Hematopoietic multipotent progenitor cell treated with erythropoietin and hydrocortisone succinate and interleukin-3 and kit ligand, for 17 days (in vitro differentiated cells): ENCODE measurements around the gene TCTN1.
"Not testable (repeated sequence)": the region's sequence is repeated elsewhere in the genome, so short reads cannot be mapped to it uniquely, and the experiment has no call there.

Experiments
- DNase-seq: peaks from one replicate; pipeline ENCODE4 v3.0.0-alpha.2; 2015; ENCODE audit warnings: low spot score

Gene TCTN1

GRCh38 chr12:110639336-110640141, 25.6 kb downstream of the TCTN1 start:
- no peak for DNase-seq

DNA sequence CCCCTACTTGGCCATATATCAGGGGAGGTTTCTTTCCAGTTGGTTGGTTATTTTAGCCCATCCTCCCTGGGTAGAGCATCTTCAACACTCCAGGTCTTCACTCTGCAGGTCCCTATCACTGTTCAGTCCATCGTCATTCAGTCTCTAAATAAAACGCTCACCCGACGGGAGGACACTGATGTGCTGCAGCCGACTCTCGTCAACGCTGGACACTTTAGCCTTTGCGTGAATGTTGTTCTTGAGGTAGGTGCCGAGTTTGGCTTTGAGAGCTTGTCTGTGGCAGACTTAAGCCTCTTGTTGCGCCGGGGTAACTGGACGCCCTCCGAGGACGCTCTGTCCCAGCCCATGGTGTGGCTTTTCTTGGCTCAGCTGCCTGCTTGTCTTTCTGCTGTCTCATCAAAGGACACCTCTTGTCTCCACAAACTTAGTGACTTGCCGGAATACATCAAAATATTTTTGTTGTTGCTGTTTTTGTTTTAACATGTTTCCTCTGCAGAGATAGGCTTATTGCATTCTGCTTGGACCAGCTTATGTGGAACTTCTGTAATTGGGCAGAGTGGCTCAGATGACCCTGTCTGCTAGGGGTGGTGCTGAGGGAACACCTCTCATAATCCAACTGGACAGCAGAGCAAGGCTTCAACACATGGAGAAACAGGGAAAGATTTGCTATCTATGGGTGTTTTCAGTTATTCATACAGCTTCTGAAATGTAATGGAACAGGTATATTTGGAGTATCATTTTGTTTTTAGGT, 26.5 kb downstream of the TCTN1 start:
- DNase-seq = no peak

DNA sequence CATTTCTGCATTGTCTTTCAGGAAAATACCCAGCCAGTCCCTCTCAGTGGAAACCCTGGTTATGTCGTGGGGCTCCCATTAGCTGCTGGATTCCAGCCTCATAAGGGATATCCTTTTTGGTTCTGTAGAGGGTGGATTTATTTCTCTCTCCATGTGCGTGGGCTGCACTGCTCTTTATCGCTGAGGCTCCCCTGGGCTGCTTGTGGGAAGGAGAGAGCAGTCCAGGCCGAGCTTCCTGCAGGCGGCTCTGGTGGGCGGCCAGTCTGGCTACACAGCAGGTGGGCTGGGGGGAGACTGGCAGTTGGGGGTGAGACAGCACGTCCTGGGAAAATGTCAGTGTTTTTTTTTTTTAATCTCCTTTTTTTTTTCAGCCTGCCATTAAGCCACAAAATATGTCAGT, 27.6 kb downstream of the TCTN1 start:
- no peak for DNase-seq

DNA sequence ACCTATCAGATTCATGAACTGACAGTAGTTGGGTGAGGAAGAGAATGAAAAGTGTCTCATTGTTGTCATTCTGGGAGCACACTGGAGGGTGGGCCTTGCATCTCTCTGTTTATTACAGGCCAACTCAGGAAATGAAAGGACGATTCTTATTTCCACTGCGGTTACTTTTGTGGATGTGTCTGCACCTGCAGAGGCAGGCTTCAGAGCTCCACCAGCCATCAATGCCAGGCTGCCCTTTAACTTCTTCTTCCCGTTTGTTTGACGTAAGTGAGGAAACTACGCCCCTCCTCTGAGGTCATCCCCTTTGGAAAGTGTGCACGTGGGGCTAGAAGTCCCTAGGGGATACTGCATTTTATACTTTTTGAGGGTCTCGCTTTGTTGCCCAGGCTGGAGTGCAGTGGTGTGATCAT, 33.7 kb downstream of the TCTN1 start:
- DNase-seq = no peak

GRCh38 chr12:110649341-110649847, 35.5 kb downstream of the TCTN1 start:
- no peak for DNase-seq

DNA sequence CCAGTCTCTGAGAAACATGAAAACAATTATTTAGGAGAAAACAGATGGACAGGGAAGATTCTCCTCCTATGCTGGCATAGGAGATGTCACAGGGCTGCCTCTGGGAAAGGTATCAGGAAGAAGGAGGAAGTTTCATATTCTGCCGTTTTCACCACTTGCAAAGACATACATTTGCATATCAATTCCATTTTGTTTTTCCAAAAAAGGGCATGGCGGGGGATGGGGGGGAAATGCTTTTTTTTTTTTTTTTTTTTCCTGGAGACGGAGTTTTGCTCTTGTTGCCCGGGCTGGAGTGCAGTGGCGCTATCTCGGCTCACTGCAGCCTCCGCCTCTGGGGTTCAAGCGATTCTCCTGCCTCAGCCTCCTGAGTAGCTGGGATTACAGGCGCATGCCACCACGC, 40.3 kb downstream of the TCTN1 start:
- DNase-seq = not testable (repeated sequence)

DNA sequence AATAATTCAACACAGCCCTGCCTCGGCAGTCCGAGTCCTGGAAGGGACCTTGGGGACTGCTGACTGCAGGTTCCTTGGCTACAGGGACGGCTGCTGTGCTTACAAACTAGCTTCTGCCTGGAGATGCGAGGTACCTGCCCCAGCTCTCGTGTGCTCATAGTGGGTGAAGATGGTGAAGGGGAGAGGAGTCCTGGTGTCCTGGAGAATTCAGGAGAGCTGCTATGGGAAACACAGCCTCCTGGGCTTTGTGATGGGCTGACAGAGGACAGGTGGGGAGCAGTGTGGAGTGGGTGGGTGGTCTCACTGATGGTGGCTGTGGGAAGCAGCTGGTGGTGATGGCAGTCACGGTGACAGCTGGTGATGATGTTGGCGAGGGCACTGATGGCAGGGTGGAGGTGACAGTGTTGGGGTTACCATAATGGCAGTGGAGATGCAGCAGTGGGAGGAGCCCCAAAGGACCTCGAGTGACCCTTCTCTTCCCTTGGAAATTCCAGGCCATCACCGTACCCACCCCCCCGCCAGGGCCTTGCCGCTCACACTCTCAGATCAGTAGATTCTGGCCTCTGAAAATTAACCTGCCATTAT, 42.2 kb downstream of the TCTN1 start:
- no peak for DNase-seq

DNA sequence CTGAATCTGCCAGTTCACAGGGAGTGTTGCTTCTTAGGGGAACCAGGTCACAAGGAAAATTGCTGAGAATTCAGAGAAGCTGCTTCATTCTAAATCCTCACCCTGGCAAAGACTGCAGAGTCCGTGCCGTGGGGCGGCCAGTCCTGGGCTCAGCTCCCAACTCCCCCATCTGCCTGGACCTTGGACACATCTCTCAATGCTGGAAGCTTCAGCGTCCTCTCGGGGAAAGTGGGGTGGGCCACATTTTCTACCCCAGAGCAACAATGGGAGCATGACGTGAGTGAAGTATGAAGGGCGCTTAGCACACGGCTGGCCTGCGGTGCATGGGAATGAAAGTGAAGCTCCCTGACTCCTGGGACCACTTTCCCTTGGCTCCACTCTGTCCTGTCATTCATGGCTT, 43.8 kb downstream of the TCTN1 start:
- no peak for DNase-seq

DNA sequence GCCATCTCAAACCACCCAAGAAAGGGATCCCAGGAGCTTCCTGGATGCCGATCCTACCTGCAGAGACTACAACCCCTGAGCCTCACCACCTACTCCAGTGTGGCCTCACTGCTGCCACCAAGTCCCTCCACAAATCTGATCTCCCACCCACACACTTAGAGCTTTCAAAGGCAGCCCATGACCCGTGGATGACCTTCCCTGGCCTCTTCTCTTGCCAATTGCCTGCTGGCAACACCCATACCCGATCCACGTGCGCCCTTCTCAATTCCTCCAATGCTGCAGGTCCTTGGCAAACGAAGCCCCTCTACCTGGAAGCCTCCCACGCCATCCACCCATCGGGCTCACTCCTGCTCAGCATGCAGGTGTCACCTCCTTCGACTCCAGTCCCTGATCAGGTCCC, 44.3 kb downstream of the TCTN1 start:
- no peak for DNase-seq

GRCh38 chr12:110658878-110659277, 44.9 kb downstream of the TCTN1 start:
- DNase-seq = no peak

DNA sequence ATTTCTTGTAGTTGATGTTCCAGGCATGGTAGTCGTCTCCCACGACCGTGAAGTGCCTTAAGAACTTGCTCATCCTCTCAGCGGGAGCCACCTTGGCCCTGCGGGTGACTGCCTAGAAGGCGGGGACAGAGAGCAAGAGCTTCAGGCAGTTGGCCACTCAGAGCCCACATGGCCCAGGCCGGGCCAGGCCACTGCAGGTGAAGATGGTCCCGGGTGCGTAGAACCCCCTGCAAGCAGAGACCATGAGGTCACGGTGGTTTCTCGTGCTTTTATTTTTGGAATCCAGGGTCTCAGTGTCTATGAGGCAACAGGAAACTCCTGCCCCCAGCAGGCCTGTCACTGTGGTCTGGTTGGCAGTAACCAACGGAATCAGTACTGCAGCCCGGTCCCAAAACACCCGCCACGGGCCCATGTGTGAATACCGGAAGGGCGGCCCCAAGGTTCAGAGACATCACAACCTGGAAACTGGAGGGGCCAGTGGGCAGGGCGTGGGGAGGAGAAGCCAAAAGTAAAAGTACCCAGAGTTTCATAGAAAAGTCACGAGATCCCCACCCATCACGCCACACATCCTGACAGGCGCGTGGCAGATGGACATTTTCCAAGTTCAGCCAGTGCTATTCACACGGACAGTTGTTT, 47.5 kb downstream of the TCTN1 start:
- no peak for DNase-seq

DNA sequence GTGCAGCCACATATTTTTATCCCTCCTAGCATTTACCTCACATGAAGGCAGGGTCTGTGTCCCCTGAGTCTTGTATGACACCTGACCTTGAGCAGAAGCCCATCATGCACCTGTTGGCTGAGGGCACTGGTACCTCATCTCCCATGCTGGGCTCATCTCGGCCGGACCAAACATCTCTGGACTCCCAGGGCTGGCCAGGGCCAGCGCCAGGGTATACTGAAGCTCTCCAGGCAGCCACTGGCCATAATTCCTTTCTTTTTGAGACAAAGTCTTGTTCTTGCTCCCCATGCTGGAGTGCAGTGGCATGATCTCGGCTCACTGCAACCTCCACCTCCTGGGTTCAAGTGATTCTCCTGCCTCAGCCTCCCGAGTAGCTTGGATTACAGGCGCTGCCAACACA, 53.0 kb downstream of the TCTN1 start:
- DNase-seq = no peak

DNA sequence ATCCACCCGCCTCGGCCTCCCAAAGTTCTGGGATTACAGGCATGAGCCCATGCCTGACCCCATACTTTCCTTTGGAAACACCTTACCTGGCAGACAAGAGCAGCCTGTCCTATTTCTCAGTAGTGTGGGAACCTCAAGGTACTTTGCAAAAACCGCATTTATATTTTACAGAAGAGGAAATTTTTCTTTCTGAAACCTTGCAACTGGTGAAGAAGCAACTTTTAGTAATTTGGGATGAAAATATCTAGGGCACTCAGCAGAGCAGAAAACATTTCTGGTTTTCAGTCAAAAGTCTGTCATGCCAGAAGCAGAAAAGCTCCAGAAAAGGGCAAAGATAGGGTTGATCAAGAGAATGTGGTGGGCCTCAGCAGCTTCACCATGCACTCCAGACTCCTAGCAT, 53.7 kb downstream of the TCTN1 start:
- no peak for DNase-seq

DNA sequence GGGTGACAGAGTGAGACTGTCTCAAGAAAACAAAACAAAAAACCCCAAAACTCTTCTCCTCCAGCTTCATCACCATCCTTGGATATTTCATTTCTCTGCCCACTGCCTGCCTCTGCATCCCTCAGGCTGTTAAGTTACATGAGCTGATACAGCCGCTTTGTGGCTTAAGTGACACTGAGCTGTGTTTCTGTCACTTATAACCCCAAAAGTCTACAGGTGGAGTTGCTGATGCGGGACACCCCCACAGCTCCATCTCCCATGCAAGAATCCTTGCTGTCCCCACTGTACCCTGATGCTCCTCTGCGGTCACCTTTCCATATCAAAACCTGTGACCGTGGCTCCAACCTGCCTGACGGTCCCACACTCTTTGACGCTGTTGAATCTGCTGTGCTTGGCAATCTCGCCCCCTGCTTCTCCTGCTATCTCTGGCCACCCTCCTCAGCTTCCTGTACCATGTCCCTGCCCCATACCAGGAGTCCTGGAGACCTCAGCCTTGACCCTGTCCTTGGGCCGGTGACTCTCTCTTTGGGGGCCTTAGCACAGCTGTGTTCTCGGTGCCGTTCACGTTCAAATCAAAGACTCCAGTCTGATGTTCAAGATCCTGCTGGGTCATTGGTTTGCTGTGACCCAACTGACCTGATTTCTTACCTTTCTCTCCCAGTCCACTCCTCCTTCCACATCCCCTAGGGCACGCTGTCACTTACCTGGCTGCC, 54.7 kb downstream of the TCTN1 start:
- DNase-seq = no peak

- no peak for DNase-seq
Measured at GRCh38 chr12:110669193-110669502, 55.2 kb downstream of the TCTN1 start.

DNA sequence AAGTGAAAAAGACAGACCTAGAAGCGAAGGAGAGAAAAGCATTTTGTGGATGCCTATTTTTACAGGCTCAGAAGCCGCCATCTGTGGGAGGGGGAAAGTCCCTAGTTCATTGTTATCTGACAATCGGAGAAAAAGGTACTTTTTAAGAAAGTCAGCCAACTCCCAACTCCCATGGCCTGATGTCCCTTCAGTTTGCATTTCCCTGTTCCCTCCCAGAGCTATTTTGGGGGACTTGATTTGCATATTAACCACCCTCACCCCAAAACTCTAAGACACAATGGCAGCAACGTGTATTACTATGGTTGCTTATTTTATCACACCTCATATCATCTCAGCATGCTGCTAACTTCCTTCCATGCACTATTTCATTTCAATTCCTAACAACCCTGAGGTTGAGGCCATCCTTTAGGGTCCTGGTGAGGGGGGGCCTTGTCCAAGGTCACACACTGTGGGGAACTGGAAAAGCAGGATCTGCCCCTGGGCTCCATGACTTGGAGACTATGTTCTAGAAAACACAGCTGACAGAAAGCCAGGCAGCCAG, 56.3 kb downstream of the TCTN1 start:
- no peak for DNase-seq

DNA sequence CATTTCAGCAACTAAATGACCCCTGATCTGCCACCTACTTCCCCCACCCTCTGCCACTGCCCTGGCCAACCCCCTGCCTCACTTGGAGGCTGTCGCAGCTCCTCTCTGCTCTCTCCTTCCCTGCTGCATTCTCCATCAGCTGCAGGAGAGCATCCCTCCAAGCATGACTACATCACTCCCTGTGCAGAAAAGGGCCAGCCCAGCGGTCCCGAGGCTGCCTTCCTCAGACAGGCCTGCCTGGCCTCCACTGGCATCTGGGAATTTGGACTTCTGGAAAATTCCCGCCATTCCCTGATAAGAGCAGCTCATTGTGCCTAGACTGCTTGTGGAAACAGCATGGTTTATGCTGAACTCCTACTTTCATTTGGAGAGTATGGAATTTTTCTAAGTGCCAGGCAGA, 62.2 kb downstream of the TCTN1 start:
- no peak for DNase-seq

DNA sequence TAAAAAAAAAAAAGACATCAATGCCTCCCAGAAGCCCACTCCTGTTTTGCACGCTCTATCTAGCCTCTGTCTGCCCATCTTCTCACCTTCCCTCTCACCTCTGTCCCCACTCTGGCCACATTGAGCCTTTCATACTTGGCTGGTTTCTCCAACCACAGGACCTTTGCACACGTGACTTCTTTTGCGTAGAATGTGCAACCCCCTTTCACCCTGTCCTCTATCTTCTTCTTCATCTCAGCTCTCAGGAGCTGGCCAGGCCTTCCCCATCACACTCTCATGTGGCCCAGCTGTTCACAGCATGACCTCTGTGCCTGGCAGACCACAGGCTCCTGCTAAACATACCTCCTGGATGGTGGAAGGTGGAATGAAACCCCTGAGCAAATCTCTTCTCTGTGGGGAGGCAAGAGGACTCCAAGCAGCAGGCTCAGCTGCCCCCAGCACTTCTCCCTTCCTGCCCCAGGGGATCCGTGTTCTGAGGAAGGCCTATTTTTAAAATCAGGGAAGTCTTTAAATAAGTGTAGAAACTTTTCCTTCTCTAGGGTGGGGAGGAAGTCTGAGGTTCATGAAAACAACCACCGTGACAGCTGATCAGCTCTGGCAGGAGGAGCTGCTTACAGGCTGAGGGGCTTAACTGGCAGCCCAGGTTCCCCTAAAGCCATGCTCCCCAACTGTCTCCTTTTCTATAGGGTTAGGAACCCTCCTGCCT, 63.4 kb downstream of the TCTN1 start:
- DNase-seq = no peak

DNA sequence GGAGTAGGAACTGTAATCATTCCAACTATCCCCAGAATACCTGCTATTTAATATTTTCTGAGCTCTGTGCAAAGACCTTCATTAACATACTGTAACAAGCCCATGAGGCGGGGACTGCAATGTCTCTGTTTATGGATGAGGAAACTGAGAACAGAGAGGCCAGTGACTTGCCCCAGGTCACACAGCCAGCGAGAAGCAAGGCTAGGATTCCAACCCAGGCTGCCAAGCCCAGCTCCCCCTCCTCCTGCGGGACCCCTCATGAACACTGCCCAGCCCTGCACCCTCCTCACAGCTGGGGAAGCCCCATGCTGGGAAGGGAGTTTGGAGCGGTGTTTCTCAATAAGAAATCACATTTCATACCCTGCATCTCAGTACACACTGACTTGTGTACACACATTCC, 64.1 kb downstream of the TCTN1 start:
- DNase-seq = no peak

DNA sequence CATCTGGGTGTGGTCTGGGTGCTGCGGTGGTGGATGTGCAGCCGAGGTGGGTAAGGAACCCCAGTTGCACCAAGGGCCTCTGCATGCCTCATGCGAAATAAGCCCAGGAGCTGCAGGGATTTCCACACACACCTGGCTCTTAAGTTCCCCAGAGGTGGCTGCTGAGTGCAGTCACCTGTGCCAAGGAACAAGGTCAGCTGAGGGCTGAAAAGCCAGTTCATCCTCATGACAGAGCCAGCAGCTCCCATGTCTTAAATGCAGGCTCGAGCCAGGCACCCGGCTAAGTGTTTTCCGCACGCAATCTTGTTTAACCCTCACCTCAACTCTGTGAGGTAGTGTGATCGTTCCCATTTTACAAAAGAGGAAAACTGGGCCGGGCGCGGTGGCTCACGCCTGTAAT, 65.3 kb downstream of the TCTN1 start:
- DNase-seq = no peak

DNA sequence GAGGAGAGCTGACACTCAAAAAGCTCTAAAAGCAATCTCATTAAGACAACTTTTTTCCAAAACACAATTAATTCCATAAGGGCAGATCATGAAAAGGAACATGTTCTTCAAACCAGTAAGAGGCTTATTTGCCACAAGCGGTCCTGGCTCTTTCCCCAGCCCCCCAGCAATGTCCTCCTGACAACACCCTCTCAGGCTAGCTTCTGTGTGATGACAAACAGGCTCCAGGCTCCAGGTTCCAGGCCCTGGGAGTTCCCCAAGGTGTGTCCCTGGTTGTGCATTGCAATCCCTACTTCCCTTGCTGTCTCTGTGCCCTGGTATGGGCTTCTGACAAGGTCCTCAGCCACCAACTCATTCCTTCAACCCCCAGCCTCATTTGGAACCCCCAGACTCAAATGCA, 66.1 kb downstream of the TCTN1 start:
- no peak for DNase-seq
